GM19324 (cell line): Measurements from ENCODE around the gene SERINC4.

Source experiments
- ATAC-seq: cut with Tn5 transposase; IDR thresholded peaks from one replicate; pipeline ENCODE4 v1.9.1; 2021; ENCODE audit warnings: mild to moderate bottlenecking, moderate library complexity; ENCODE audit not compliant: unreplicated experiment, low FRiP score

SERINC4 gene

DNA sequence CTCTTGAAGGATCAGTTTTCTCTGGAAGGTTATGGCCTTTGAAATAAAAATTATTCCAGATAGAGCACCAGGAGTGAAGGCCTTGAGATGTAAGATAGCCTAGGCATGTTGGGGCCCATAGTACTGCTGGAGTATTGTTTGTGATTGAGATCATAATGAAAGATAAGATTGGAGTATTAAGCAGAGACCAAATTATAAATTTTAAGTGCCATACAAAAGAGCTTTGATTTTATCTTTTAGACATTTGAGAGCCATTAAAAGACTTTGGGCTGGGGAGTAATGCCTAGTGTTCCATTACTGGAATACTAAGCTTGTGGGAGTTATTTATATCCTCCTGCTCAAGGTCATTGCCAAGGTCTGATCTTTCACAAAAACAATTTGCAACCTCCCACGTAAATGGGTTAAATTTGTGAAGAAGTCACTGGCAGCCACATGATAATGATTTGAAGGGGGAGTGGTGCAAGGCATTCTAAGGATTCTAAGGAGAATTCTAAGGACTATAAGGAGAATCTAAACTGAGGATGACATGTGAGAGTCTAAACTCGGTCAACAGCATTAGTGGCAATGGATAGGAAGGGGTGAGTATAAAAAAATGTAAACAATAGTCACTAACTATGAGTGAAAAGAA is 36.1 kb downstream of the SERINC4 start:
- no peak for ATAC-seq

DNA sequence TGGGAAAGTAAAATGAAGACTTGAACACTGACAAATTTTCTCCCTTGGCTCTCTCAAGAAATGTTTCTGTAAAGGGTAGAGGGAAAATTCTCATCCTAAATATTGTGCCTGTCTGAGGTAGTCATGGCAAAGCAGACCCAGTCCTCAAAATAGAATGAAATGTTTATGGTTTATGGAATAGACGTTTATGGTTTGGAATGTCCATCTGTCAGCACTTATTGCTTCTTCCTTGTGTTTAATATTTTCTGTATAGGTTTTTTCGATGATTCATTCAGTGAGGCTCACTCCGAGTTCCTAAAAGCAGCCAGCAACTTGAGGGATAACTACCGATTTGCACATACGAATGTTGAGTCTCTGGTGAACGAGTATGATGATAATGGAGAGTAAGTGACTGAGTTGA is 37.2 kb downstream of the SERINC4 start:
- ATAC-seq, result no peak

DNA sequence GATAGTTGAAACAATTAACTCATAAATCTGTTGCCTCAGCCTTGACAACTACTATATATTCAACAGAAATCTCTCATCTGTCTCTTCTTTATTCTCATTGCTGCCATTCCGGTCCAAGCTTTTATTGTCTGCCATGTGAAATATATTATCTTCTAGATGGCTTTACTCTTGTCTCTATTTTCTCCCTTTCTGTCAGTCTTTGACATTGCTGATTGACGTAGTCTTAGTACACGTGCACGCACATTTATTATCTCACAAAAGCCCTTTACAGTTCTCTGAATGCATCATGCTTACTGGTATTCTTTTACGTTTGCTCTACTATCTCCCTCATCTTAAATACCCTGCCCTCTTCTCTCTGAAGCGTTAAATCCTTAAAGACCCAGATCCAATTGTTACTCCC is 48.1 kb downstream of the SERINC4 start:
- ATAC-seq, result no peak

DNA sequence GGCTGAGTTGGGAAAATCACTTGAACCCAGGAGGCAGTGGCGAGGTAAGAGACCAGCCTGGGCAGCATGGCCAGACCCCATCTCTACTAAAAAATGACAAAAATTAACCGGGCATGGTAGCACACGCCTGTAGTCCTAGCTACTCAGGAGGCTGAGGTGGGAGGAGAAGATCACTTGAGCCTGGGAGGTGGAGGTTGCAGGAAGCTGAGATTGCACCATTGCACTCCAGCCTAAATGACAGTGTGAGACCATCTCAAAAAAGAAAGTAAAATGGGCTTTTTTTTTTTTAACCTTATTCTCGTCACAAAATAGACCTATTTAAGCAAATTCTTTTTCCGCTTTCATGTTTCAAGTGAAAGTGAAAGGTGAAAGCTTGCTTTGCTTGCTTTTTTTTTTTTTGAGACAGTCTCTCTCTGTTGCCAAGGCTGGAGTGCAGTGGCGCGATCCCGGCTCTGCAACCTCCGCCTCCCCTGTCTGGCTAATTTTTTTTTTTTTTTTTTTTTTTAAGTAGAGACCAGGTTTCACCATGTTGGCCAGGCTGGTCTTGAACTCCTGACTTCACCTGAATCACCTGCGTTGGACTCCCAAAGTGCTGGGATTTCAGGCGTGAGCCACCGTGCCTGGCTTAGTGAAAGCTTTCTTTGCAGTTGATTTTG is 50.2 kb downstream of the SERINC4 start:
- ATAC-seq, result peak; percentile 43

DNA sequence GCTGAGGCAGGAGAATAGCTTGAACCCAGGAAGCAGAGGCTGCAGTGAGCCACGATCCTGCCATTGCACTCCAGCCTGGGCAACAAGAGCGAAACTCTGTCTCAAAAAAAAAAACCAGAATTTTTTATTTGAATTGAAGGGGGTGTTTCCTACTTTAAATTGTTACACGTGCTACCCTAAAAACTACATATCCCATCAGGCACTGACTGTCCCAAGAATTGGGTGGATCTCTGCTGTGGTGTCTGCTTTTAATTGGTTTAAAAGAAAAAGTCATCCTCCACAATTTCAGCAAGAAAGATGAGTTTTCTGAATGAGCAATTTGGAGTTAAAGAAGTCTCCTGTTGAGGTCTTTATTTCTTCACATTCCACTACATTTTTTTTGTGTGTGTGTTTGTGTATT is 51.6 kb downstream of the SERINC4 start:
- no peak for ATAC-seq

DNA sequence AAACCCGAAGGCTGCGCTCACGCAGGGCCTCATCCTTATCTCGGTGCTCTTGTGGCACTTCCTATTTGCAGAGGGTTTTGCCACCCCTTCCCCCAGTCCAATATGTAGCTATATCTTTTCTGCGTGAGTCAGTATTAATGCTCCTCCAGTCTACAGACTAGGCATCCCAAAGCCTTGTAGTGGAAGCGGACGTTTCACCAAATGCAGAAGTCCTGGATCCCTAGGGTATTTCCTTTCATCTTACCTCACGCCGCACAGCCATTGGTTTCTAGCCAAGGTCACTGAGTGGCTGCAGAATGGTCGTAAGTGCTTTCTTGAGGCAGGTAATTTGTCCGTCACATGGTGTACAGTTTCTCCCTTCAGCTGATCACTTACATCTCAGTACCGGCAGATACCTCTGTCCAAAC is 53.1 kb downstream of the SERINC4 start:
- ATAC-seq, result peak; percentile 21

DNA sequence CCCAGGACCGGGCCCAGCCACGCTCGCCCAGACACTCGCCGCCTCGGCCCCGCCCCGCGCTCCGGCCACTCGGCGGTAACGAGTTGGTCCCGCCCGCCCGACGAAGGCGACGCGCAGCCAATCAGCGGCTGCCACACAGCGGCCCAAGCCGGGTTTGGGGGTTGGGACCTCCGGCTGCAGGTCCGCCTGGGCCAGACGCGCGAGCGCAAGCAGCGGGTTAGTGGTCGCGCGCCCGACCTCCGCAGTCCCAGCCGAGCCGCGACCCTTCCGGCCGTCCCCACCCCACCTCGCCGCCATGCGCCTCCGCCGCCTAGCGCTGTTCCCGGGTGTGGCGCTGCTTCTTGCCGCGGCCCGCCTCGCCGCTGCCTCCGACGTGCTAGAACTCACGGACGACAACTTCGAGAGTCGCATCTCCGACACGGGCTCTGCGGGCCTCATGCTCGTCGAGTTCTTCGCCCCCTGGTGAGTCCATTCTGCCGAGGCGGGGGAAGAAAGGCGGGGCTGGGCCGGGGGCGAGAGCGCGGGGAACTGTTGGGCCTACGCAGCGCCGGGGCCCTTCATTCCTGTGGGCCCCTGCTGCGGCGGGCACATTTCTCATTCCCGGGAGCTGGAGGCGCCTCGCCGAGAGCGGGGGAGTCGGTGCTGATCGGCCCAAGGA is 53.6 kb downstream of the SERINC4 start, which contains the start of gene PDIA3:
Gene PDIA3 (plus strand): TSS at position 194 of the 658 bp plus-strand sequence. CDS start 102 bp downstream, at position 296.
- peak; percentile 83 for ATAC-seq
